GM19455 (cell line): ENCODE measurements around the gene SLC7A4.
"Not testable (repeated sequence)": the region's sequence is repeated elsewhere in the genome, so short reads cannot be mapped to it uniquely, and the experiment has no call there.

Source experiments
- ATAC-seq: cut with Tn5 transposase; IDR thresholded peaks from one replicate; pipeline ENCODE4 v1.9.1; 2021; ENCODE audit not compliant: unreplicated experiment

Gene SLC7A4

GRCh38 chr22:21032037-21032867 lies at the start of gene SLC7A4:
TSS of gene SLC7A4 (minus strand) at chr22:21032561. CDS start at chr22:21031812, 749 bp downstream.
- ATAC-seq: no peak

- ATAC-seq: no peak
These were observed 48.2 kb upstream of the SLC7A4 start for GRCh38 chr22:21080435-21081137.

- no peak for ATAC-seq
These were observed 47.1 kb upstream of the SLC7A4 start for GRCh38 chr22:21079493-21079892.

- no peak for ATAC-seq
These were observed 46.6 kb upstream of the SLC7A4 start for GRCh38 chr22:21078916-21079315.

- no peak for ATAC-seq
These were observed 45.6 kb upstream of the SLC7A4 start for GRCh38 chr22:21077884-21078508.

GRCh38 chr22:21076912-21077625 lies 44.7 kb upstream of the SLC7A4 start:
- no peak for ATAC-seq

GRCh38 chr22:21075516-21076138 lies 43.3 kb upstream of the SLC7A4 start:
- no peak for ATAC-seq

GRCh38 chr22:21074102-21074715 lies 41.8 kb upstream of the SLC7A4 start:
- no peak for ATAC-seq

- ATAC-seq: no peak
These were observed 41.1 kb upstream of the SLC7A4 start for GRCh38 chr22:21073482-21073881.

- no peak for ATAC-seq
These were observed 40.7 kb upstream of the SLC7A4 start for GRCh38 chr22:21073023-21073422.

GRCh38 chr22:21071796-21072195 lies 39.4 kb upstream of the SLC7A4 start:
- not testable (repeated sequence) for ATAC-seq

- no peak for ATAC-seq
These were observed 38.6 kb upstream of the SLC7A4 start for GRCh38 chr22:21070690-21071615.

GRCh38 chr22:21069375-21069774 lies 37.0 kb upstream of the SLC7A4 start:
- no peak for ATAC-seq

- ATAC-seq: no peak
These were observed 36.4 kb upstream of the SLC7A4 start for GRCh38 chr22:21068681-21069276.

GRCh38 chr22:21067901-21068680 lies 35.7 kb upstream of the SLC7A4 start:
- ATAC-seq: no peak

- ATAC-seq: no peak
These were observed 34.9 kb upstream of the SLC7A4 start for GRCh38 chr22:21067075-21067900.
